ENCODE data around the gene CHGA. TPM values are rescaled to one million over a fixed set of nuclear protein-coding genes. Genes with fewer than 3 reads are reported as not detected.

CHGA gene
- total RNA-seq, 4 donors from 2014 or later = not detected

DNA sequence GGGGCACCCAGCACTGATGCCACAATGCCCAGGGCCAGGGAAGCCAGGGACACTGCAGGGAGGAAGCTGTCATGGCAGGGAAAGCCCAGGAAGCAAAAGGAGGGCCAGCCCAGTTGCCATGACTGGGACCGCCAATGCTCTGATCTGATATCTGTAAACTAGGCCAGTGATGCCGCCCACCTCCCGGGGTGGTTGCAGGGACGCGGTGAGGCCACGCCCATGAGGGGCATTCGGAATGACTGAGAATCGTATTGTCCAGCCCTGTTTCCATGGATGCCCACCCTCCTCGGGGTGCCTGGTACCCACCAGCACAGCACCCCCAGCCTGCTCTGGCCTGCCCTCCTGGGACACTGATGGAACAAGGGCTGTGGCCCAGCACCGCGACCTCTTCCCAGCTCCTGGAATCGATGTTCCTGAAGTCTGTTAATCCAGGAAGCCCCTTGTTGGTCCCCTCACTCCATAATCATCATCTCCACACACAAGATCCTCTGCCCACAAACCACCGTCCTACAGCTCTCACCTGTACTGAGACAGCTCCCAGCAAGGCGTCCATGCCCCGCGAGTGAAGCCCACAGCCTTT lies 48.7 kb downstream of the CHGA start:
- TF ChIP-seq EP300 (IDR thresholded peaks at IDR 0.05) (no peak), POLR2A (IDR thresholded peaks at IDR 0.05) (no peak)
- TF ChIP-seq, protein P1, sequence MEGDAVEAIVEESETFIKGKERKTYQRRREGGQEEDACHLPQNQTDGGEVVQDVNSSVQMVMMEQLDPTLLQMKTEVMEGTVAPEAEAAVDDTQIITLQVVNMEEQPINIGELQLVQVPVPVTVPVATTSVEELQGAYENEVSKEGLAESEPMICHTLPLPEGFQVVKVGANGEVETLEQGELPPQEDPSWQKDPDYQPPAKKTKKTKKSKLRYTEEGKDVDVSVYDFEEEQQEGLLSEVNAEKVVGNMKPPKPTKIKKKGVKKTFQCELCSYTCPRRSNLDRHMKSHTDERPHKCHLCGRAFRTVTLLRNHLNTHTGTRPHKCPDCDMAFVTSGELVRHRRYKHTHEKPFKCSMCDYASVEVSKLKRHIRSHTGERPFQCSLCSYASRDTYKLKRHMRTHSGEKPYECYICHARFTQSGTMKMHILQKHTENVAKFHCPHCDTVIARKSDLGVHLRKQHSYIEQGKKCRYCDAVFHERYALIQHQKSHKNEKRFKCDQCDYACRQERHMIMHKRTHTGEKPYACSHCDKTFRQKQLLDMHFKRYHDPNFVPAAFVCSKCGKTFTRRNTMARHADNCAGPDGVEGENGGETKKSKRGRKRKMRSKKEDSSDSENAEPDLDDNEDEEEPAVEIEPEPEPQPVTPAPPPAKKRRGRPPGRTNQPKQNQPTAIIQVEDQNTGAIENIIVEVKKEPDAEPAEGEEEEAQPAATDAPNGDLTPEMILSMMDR (IDR thresholded peaks at IDR 0.05) = no peak
- 78 to 84% methylated on average over 16 of the region's 16 CpGs for WGBS, 2 donors
- peaks cover 0 to 39% (median 12%) of the 10 kb centered on the region in 4 donors for H3K4me1 ChIP-seq

DNA sequence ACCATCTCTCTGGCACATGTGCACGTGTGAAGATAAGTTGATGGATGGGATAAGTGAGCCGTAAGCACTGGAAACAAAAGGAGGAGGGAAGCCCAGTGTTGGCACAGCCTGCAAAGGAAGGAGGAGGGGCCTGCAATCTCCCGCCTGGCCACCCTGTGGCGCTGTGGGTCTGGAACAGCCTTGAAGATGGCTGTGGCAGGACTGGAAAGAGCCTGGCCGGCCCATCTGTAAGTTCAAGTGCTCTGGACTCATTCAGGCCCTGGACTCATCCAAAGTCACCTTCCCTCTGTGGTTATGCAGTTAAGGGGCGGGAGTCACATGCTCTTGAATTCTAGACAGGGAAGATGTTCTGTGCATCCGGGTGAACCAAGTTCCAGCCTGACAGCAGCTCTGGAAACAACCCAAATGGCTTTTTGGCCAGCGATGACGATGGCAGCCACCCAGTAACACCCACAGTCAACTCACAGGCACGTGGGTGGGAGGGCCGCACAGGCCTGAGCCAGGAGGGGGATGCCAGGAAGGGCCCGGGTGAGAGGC lies 50.4 kb downstream of the CHGA start:
- H3K27me3 ChIP-seq = no peaks in the 10 kb centered on the region
- peaks cover 0 to 39% (median 12%) of the 10 kb centered on the region in 4 donors for H3K4me1 ChIP-seq
- TF ChIP-seq, protein P1 (IDR thresholded peaks at IDR 0.05) = peak; percentile 53 to 83 (median 73)
- TF ChIP-seq POLR2A (IDR thresholded peaks at IDR 0.05) (no peak), EP300 (IDR thresholded peaks at IDR 0.05) (peak in 1 of 2 donors; percentile 61)
- 28 to 53% methylated on average over 12 of the region's 12 CpGs for WGBS, 2 donors
- peak; percentile 41 to 53 for DNase-seq (ENCODE audit: low spot score in 2 of 2)
- H3K9me3 ChIP-seq = peaks cover 0 to 22% (median 0%) of the 10 kb centered on the region in 4 donors
- no peak overlapping the region for H3K4me3 ChIP-seq
- H3K27ac ChIP-seq = peak overlapping the region; percentile 47 to 87 (median 64)
- peaks cover 0 to 44% (median 0%) of the 10 kb centered on the region in 3 donors for H3K36me3 ChIP-seq

More for the DNA sequence above, 48.7 kb downstream of the CHGA start:
- peaks cover 0 to 28% (median 0%) of the 10 kb centered on the region in 3 donors for H3K36me3 ChIP-seq
- peaks cover 0 to 14% (median 0%) of the 10 kb centered on the region in 4 donors for H3K9me3 ChIP-seq
- H3K4me3 ChIP-seq = no peak overlapping the region
- no peak for DNase-seq (ENCODE audit: low spot score in 2 of 2)
- H3K27ac ChIP-seq = peak overlapping the region in 3 of 4 donors; percentile 24 to 87 (median 78)
- no peaks in the 10 kb centered on the region for H3K27me3 ChIP-seq

DNA sequence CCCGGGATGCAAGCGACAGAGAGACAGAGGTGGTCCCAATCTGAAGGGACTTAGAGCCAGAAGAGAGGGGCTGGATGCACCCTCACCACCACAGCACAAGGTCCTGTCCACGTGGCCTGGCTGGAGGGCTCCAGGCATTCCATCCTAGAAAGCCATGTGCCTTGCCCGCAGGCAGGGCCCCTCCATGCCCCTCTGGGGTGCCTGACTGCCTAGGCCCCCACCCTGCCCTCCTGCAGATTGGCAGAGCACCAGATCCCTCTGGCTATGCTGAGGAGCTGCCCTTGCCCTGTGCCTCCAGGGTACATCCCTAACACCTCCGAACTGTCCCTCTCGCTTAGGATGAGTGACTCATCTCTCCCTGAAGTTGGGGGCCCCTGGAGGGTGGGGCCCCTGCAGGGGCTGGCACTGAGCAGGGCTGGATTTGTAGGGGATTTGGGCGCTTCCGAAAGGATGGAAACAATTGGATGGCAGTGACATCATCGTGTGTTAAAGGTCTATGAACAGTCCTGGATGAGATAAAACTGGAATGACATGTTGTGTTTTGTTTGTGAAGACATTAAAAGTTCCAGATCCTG lies 50.9 kb downstream of the CHGA start:
- DNase-seq (ENCODE audit: low spot score in 2 of 2) = no peak
- Histone ChIP-seq H3K4me3 (no peak overlapping the region), H3K9me3 (peaks cover 0 to 27% (median 0%) of the 10 kb centered on the region in 4 donors), H3K36me3 (peaks cover 0 to 49% (median 0%) of the 10 kb centered on the region in 3 donors), H3K27ac (peak overlapping the region in 3 of 4 donors; percentile 51 to 87 (median 78)), H3K4me1 (peaks cover 0 to 39% (median 12%) of the 10 kb centered on the region in 4 donors), H3K27me3 (no peaks in the 10 kb centered on the region)
- no peak for TF ChIP-seq EP300 (IDR thresholded peaks at IDR 0.05)
- TF ChIP-seq, protein P1 (IDR thresholded peaks at IDR 0.05) = no peak
- no peak for TF ChIP-seq POLR2A (IDR thresholded peaks at IDR 0.05)
- WGBS, 2 donors = 41 to 63% methylated on average over 7 to 8 of the region's 9 CpGs

DNA sequence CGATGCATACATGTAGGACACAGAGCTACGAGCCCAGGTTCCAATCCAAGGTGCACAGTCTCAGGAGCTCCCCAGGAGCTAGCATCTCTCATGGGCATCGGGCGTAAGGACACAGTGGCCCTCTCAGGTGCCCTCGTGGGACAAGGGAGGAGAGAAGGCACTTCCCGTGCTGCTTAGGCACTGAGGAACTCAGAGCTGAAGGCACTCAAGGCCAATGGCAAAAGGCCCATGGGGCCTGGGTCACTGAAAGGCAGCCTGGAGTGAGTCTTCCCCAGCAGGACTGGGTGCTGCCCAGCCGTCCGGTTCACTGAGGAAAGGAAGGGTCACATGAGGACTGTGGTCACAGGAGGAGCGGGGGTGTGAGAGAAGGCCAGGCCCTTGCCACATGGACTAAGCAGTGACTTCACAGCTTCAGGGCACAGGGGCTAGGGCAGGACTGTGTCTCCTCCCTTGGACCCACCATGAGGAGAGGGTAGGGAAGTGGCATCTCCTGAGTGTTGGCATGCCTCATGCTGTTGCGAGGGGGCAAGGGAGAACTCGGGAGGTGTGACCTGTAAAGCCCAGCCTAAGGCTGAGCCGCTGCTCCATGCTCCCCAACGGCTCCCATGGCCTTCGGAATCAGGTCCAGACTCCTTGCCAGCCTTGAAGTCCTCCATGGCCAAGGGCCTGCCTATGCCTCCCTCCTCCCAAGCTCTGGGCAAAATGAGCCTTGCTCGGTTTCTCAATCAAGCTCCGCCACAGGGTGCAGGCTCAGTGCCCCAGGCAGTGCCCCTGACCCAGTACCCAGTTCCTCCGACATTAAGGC lies 51.8 kb downstream of the CHGA start:
- H3K27me3 ChIP-seq = no peaks in the 10 kb centered on the region
- peaks cover 0 to 52% (median 0%) of the 10 kb centered on the region in 3 donors for H3K36me3 ChIP-seq
- peaks cover 0 to 31% (median 0%) of the 10 kb centered on the region in 4 donors for H3K9me3 ChIP-seq
- 88 to 94% methylated on average over 17 of the region's 17 CpGs for WGBS, 2 donors
- H3K27ac ChIP-seq = peak overlapping the region in 3 of 4 donors; percentile 27 to 87 (median 78)
- no peak for TF ChIP-seq POLR2A (IDR thresholded peaks at IDR 0.05)
- no peak for TF ChIP-seq EP300 (IDR thresholded peaks at IDR 0.05)
- TF ChIP-seq, protein P1 (IDR thresholded peaks at IDR 0.05) = no peak
- peaks cover 0 to 39% (median 12%) of the 10 kb centered on the region in 4 donors for H3K4me1 ChIP-seq
- no peak overlapping the region for H3K4me3 ChIP-seq
- DNase-seq (ENCODE audit: low spot score in 2 of 2) = no peak
